Measurements from ENCODE around the gene MRE11. TPM values are rescaled to one million over a fixed set of nuclear protein-coding genes. Genes with fewer than 3 reads are reported as not detected.
A peak's percentile ranks its signal among the peaks of the same experiment; 100 is the strongest.
"Not testable (repeated sequence)": the region's sequence is repeated elsewhere in the genome, so short reads cannot be mapped to it uniquely, and the experiment has no call there.

Gene MRE11
- total RNA-seq, 2 experiments from 2014 or later = 40.8 to 41.1 TPM

GRCh38 chr11:94396282-94396681 is 97.4 kb downstream of the MRE11 start:
- H3K36me3 Mint-ChIP-seq = no peaks in the 10 kb centered on the region
- H3K4me1 Mint-ChIP-seq = peaks cover 5% of the 10 kb centered on the region
- peaks cover 39% of the 10 kb centered on the region for H3K27me3 Mint-ChIP-seq
- POLR2A ChIA-PET = no interaction called here
- ATAC-seq (ENCODE audit: low read depth) (no peak), DNase-seq (no peak)
- no peak overlapping the region for H3K4me3 Mint-ChIP-seq
- H3K27ac Mint-ChIP-seq = no peak overlapping the region
- H3K9me3 Mint-ChIP-seq = no peaks in the 10 kb centered on the region

GRCh38 chr11:94391937-94392336 is 101.7 kb downstream of the MRE11 start:
- H3K36me3 Mint-ChIP-seq; H3K9me3 Mint-ChIP-seq; POLR2A ChIA-PET; ATAC-seq (ENCODE audit: low read depth); DNase-seq; H3K27me3 Mint-ChIP-seq; H3K4me3 Mint-ChIP-seq; H3K4me1 Mint-ChIP-seq; H3K27ac Mint-ChIP-seq: not testable (repeated sequence)

GRCh38 chr11:94379613-94380012 is 114.0 kb downstream of the MRE11 start:
- POLR2A ChIA-PET = no interaction called here
- peaks cover 2% of the 10 kb centered on the region for H3K27me3 Mint-ChIP-seq
- no peak for ATAC-seq (ENCODE audit: low read depth)
- H3K9me3 Mint-ChIP-seq = no peaks in the 10 kb centered on the region
- no peak for DNase-seq
- H3K4me1 Mint-ChIP-seq = no peaks in the 10 kb centered on the region
- no peaks in the 10 kb centered on the region for H3K36me3 Mint-ChIP-seq
- no peak overlapping the region for H3K27ac Mint-ChIP-seq
- H3K4me3 Mint-ChIP-seq = no peak overlapping the region

- H3K27ac Mint-ChIP-seq = no peak overlapping the region
- ATAC-seq (ENCODE audit: low read depth) = no peak
- DNase-seq = no peak
- POLR2A ChIA-PET = no interaction called here
- peaks cover under 1% of the 10 kb centered on the region for H3K9me3 Mint-ChIP-seq
- H3K27me3 Mint-ChIP-seq = peaks cover 4% of the 10 kb centered on the region
- no peak overlapping the region for H3K4me3 Mint-ChIP-seq
- no peaks in the 10 kb centered on the region for H3K36me3 Mint-ChIP-seq
- no peaks in the 10 kb centered on the region for H3K4me1 Mint-ChIP-seq
Measured at GRCh38 chr11:94376841-94377240, 116.8 kb downstream of the MRE11 start.

- H3K36me3 Mint-ChIP-seq; H3K27me3 Mint-ChIP-seq; POLR2A ChIA-PET; DNase-seq; H3K4me3 Mint-ChIP-seq; H3K4me1 Mint-ChIP-seq; H3K27ac Mint-ChIP-seq; H3K9me3 Mint-ChIP-seq; ATAC-seq (ENCODE audit: low read depth): not testable (repeated sequence)
Measured at GRCh38 chr11:94370576-94370975, 123.1 kb downstream of the MRE11 start.

Small RNA genes within 50 kb of the gene (microRNA-seq; reads per million reads assigned to microRNA genes)
- gene MIR548L = 11.2 reads per million, percentile 16 among the genes with 10 or more reads in this experiment

Other genes with a start within 250 kb of the MRE11 start
- gene IZUMO1R, start 189.3 kb downstream of the MRE11 start, total RNA-seq = not detected
- gene GPR83, start 92.4 kb downstream of the MRE11 start, total RNA-seq = under 1 TPM; 0.17 to 0.20 TPM
- 10 to 100 TPM; 36.1 to 37.0 TPM for gene ANKRD49, start 140 bp upstream of the MRE11 start, total RNA-seq
- not detected for gene C11orf97, start 18.6 kb upstream of the MRE11 start, total RNA-seq
- 1 to 10 TPM; 6.7 to 6.8 TPM for gene FUT4, start 50.1 kb upstream of the MRE11 start, total RNA-seq
- gene PIWIL4, start 73.5 kb upstream of the MRE11 start, total RNA-seq = 1 to 10 TPM; 1.1 to 1.5 TPM